Astrocyte of the cerebellum (primary cell): Measurements from ENCODE around the gene CSF2.

Experiments used
- DNase-seq: peaks from one replicate; pipeline ENCODE4 v3.0.0-alpha.2; 2011; ENCODE audit warnings: low read depth
- H3K4me3 ChIP-seq: 2 replicates; pipeline ENCODE4 v1.5.1; 2011; ENCODE audit warnings: mild to moderate bottlenecking, low read depth, low read length, moderate library complexity
- in situ Hi-C: cut with HindIII; loops from 2 replicates; pipeline ENCODE4 v1.10.0; 2017; ENCODE audit warnings: low sequenced_read_pairs
- TF ChIP-seq, protein P1 (sequence below): IDR thresholded peaks from 2 replicates; pipeline ENCODE4 v1.5.1; 2012; ENCODE audit warnings: low read length, low read depth, moderate library complexity, mild to moderate bottlenecking; ENCODE audit errors: missing control alignments

CSF2 gene

DNA sequence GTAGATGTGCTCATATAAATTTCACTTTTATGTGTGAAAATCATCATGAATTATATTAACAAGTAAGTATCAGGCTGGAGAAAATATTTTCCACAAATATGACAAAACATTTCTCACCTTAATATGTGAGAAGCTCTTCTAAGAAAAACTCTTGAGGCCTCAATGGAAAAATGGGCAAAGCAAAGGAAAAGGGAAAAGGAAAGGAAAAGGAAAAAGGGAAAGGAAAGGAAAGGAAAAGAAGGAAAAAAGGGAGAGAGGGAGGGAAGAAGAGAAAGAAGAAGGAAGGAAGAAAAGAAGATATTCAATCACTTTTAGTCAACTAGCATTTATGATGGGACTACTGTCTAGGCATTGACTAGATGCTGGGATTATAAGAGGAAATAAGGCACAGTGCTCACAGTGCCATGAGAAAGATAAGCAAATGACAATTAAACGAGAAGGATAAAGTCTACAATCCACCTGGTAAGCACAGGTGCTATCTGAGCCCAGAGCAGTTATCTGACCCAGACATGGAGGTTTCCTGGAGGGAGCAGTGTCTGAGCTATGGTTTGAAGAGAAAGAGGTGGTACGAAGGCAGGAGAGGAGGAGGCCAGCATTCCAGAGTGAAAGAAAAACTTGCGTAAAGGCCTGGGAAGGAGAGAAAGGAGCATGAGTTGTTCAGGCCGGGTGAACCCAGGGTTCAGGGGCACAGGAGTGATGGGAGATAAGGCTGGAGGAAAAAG is 43.8 kb upstream of the CSF2 start:
- DNase-seq, result no peak
- in situ Hi-C loops, result no loop called here
- TF ChIP-seq, protein P1, sequence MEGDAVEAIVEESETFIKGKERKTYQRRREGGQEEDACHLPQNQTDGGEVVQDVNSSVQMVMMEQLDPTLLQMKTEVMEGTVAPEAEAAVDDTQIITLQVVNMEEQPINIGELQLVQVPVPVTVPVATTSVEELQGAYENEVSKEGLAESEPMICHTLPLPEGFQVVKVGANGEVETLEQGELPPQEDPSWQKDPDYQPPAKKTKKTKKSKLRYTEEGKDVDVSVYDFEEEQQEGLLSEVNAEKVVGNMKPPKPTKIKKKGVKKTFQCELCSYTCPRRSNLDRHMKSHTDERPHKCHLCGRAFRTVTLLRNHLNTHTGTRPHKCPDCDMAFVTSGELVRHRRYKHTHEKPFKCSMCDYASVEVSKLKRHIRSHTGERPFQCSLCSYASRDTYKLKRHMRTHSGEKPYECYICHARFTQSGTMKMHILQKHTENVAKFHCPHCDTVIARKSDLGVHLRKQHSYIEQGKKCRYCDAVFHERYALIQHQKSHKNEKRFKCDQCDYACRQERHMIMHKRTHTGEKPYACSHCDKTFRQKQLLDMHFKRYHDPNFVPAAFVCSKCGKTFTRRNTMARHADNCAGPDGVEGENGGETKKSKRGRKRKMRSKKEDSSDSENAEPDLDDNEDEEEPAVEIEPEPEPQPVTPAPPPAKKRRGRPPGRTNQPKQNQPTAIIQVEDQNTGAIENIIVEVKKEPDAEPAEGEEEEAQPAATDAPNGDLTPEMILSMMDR, result no peak
- H3K4me3 ChIP-seq, result no peak overlapping the region

DNA sequence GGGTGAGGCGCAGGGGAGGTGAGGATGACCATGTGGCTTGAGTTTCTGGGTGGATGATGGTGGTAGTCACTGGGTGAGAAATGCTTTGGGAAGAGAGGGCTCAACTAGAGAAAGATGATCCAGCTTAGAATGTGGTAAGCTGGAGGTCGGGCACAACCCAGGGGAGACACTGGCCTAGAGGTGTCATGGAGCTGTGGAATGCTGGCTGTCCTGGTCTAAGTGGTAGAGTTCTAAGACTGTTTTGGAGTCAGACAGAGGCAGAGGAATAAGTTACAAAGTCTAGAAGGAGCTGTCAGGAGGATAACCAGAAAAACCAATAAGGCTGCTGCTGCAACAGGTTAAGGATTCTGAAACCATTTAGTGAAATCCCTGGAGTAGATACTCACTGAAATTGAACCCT is 43.0 kb upstream of the CSF2 start:
- TF ChIP-seq, protein P1, result no peak
- H3K4me3 ChIP-seq, result no peak overlapping the region
- no peak for DNase-seq
- in situ Hi-C loops, result no loop called here

DNA sequence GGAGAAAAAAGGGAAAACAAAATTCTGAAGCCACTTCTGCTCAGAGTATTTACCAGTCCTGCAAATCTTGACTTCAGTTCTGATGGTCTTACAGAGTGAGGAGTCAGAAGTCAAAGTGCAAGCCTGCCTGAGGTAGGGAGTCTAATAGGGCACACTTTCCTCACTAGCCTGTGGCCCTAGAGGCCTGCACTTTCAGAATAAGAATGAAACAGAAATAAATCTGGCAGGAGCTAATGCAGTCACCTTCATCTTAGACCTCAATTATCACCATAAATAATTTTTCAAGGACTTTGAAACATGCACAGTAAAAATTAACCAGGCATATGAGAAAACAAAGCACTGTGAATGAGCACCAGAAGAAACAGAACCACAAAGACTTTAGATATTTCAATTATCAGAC is 41.4 kb upstream of the CSF2 start:
- no peak for DNase-seq
- in situ Hi-C loops, result no loop called here
- H3K4me3 ChIP-seq, result no peak overlapping the region
- TF ChIP-seq, protein P1, result no peak

DNA sequence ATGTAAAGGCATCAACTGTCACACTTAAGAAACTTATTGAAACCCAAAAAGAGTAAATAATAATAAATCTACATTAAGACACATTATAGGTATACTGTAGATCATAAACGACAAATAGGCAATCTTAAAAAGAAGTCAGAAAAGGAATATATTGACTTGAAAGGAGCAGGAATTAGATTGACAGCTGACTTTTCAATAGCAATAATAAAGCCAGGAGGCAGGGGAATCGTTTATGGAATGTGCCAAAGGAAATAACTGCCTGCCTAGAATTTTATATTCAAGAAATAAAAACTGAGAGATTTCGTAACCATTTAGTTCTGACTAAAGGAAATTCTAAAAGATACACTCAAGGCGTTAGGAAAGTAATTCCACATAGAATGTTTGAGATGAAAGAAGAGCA is 40.5 kb upstream of the CSF2 start:
- TF ChIP-seq, protein P1, result no peak
- H3K4me3 ChIP-seq, result no peak overlapping the region
- DNase-seq, result no peak
- in situ Hi-C loops, result no loop called here

DNA sequence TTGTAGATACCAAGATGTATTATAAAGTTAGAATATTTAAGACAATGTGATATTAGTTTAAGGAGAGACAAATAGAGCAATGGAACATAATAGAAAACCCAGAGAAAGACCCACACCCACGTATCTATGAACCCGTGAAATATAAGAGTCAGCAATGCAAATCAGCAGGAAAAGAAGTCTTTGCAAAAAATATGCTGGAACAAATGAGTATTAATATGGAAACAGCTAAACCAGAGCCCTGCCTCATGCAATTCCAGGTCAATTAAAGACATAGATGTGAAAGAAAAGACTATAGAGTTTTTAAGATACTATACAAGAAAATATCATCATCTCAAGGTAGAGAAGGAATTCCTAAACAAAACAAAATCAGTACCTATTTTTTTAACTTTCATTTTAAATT is 36.2 kb upstream of the CSF2 start:
- TF ChIP-seq, protein P1, result no peak
- no peak for DNase-seq
- in situ Hi-C loops, result no loop called here
- H3K4me3 ChIP-seq, result no peak overlapping the region

DNA sequence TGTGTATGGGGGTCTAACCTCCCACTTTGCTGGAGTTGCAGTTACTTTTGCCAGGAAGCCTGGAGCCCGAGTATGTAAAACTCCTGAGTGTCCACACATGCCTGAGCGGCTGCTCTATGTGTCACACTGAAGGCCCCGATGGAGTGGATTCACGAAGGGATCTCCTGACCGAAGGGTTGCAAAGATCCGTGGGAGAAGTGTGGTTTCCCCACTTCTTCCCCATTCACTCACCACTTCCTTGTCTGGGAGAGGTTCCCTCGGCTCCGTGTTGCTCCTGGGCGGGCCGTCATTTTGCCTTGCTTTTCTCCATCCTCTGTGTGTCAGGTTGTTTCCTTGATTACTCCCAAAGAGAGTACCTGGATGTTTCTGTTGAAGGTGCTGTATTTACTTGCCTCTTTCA is 29.4 kb upstream of the CSF2 start:
- in situ Hi-C loops, result no loop called here
- DNase-seq, result no peak
- TF ChIP-seq, protein P1, result no peak
- no peak overlapping the region for H3K4me3 ChIP-seq

DNA sequence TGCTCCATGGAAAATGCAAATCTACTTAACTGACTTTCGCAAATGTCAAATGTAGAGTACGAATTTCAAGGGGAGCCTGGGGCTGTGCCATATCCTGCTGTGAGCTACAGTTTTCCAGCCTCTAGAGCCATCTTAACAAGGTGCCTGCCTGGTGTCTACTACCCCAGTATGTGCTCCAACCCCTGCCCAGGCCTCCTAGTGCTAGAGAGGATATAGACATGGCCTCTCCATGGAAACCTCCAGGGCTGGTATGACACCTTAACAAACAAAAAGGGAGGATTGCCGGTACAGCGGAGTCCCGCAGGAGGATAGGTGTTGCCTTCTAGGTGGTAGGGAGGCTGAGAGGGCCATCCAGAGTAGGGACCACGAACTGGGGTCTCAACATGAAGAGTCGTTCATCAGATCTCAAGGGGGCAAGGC is 26.7 kb upstream of the CSF2 start:
- H3K4me3 ChIP-seq, result no peak overlapping the region
- DNase-seq, result no peak
- TF ChIP-seq, protein P1, result no peak
- in situ Hi-C loops, result no loop called here
